Left lung (tissue), 10 donors: ENCODE measurements around the gene ADCY6. TPM values are rescaled to one million over a fixed set of nuclear protein-coding genes. Genes with fewer than 3 reads are reported as not detected.

ENCODE experiments used
- ATAC-seq: fragments of 200-7000 bp; cut with Tn5 transposase; one replicate; pipeline ENCODE4 v1.9.1; 2020; ENCODE audit warnings: moderate library complexity
- DNase-seq, 4 donors: peaks; one replicate each; pipeline ENCODE4 v3.0.0-alpha.2; 2013 to 2020
- H3K27ac ChIP-seq, 2 donors: fragments of 200-600 bp; sonication (generic) in 1 of 2; one replicate each; pipeline versions ENCODE4 v1.5.0 to v1.8.0; 2020 to 2021
- H3K27me3 ChIP-seq, 2 donors: fragments of 200-600 bp; sonication (generic) in 1 of 2; one replicate each; pipeline versions ENCODE4 v1.5.0 to v1.8.0; 2020 to 2021
- H3K36me3 ChIP-seq, 2 donors: fragments of 200-600 bp; sonication (generic) in 1 of 2; one replicate each; pipeline versions ENCODE4 v1.5.0 to v1.8.0; 2020 to 2021
- H3K4me1 ChIP-seq, 2 donors: fragments of 200-600 bp; one replicate each; pipeline ENCODE4 v1.8.0; 2021
- H3K4me3 ChIP-seq, 2 donors: fragments of 200-600 bp; sonication (generic) in 1 of 2; one replicate each; pipeline versions ENCODE4 v1.5.0 to v1.8.0; 2020 to 2021; ENCODE audit warnings: mild to moderate bottlenecking in 1 of 2
- H3K9me3 ChIP-seq, 2 donors: fragments of 200-600 bp; sonication (generic) in 1 of 2; one replicate each; pipeline versions ENCODE4 v1.5.0 to v1.8.0; 2020 to 2021
- intact Hi-C, 2 donors: fragments of 100-400 bp; cut with DNase I; formaldehyde crosslinking; loops; one replicate each; pipeline versions ENCODE4 v1.11.2 to v1.14.2; 2022
- polyA plus RNA-seq, 6 donors: library from polyadenylated mRNA; unstranded; fragments of 120-200 nt; gene quantifications; one replicate each; pipeline ENCODE4 v1.2.1, GENCODE V29; 2013; ENCODE audit not compliant: insufficient read length in 6 of 6
- total RNA-seq, 2 donors: library from RNA; stranded (reverse); fragmentation: NEBNext Ultra II Directional; extraction: Animal tissue kit (Norgen Biotek cat#: 25700); gene quantifications; one replicate each; pipeline ENCODE4 v1.2.1, GENCODE V29; 2021
- TF ChIP-seq, protein P1 (sequence below), 2 donors: fragments of 200-600 bp; sonication (generic) in 1 of 2; IDR thresholded peaks; one replicate each; pipeline versions ENCODE4 v1.5.0 to v1.8.0; 2021; ENCODE audit warnings: antibody characterized with exemption in 2 of 2
- donor health status: DM: no; HTN: yes; CAD: no.
- donor health status: DM: no; HTN: no; CAD: no.

Gene ADCY6
- total and polyA plus RNA-seq, 8 donors = 33.0 to 67.0 (median 56.3) TPM

DNA sequence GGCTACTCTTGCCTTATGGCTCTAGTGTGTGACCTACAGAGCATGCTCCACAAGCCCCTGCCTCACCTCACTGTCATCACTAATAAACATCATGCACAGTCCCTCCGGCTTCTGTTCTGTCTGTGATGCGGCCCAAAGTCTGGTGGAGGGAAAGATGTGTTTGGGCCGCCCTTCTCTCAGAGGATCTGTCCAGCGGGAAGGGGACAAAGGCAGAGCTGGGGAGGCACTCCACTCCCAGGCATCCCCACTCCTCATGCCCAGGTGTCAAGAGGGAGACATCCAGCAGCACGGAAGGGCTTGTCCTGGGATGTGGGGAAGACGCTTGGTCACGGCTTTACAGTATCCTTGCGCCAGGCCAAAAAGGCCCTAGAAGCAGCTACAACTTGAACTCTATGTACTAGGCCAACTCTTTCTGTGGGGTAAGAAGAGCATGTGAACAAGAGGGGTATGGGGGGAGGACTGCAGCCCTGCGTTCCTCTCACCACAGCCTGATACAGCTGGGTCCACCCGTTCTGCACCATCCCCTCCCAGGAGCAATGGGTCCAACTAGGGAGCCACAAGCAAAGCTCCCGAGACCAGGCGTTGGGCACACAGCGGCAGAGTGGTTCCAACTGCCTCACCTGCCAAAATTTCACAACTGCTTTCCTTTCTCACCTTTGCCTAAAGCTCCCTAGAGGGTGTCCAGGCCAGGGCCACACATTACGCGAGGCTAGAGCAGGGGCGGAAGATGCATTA lies 40.1 kb upstream of the ADCY6 start:
- intact Hi-C loops = no loop called here
- no peak for ATAC-seq

DNA sequence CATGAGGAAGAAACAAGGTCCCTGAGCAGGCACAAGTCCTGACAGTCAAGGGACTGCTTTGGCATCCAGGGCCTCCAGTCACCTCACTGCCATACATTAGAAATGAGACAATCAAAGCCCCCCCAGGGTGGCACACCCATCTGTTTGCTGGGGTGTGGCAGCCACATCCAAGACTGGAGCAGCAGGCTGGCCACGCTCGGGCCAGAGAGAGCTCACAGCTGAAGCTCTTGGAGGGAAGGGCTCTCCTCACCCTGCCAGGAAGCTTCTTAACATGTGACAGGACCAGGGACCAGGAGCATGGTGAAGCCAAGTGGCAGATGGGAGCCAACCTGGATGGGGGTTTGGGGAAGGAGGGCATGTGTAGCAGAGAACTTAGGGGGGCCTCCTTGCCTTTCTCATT lies 39.4 kb upstream of the ADCY6 start:
- no peak for ATAC-seq
- intact Hi-C loops = no loop called here
- TF ChIP-seq, protein P1, sequence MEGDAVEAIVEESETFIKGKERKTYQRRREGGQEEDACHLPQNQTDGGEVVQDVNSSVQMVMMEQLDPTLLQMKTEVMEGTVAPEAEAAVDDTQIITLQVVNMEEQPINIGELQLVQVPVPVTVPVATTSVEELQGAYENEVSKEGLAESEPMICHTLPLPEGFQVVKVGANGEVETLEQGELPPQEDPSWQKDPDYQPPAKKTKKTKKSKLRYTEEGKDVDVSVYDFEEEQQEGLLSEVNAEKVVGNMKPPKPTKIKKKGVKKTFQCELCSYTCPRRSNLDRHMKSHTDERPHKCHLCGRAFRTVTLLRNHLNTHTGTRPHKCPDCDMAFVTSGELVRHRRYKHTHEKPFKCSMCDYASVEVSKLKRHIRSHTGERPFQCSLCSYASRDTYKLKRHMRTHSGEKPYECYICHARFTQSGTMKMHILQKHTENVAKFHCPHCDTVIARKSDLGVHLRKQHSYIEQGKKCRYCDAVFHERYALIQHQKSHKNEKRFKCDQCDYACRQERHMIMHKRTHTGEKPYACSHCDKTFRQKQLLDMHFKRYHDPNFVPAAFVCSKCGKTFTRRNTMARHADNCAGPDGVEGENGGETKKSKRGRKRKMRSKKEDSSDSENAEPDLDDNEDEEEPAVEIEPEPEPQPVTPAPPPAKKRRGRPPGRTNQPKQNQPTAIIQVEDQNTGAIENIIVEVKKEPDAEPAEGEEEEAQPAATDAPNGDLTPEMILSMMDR (IDR thresholded peaks at IDR 0.05) = no peak
- Histone ChIP-seq H3K36me3 (peaks cover 0 to 75% of the 10 kb centered on the region in 2 donors), H3K4me1 (no peaks in the 10 kb centered on the region), H3K9me3 (no peaks in the 10 kb centered on the region), H3K27ac (no peak overlapping the region), H3K4me3 (no peak overlapping the region), H3K27me3 (no peaks in the 10 kb centered on the region)
- DNase-seq = no peak

More for the DNA sequence above, 40.1 kb upstream of the ADCY6 start:
- TF ChIP-seq, protein P1 (IDR thresholded peaks at IDR 0.05) = no peak
- no peak overlapping the region for H3K27ac ChIP-seq
- DNase-seq = no peak
- peaks cover 0 to 82% of the 10 kb centered on the region in 2 donors for H3K36me3 ChIP-seq
- no peaks in the 10 kb centered on the region for H3K9me3 ChIP-seq
- H3K4me3 ChIP-seq = no peak overlapping the region
- no peaks in the 10 kb centered on the region for H3K4me1 ChIP-seq
- no peaks in the 10 kb centered on the region for H3K27me3 ChIP-seq

DNA sequence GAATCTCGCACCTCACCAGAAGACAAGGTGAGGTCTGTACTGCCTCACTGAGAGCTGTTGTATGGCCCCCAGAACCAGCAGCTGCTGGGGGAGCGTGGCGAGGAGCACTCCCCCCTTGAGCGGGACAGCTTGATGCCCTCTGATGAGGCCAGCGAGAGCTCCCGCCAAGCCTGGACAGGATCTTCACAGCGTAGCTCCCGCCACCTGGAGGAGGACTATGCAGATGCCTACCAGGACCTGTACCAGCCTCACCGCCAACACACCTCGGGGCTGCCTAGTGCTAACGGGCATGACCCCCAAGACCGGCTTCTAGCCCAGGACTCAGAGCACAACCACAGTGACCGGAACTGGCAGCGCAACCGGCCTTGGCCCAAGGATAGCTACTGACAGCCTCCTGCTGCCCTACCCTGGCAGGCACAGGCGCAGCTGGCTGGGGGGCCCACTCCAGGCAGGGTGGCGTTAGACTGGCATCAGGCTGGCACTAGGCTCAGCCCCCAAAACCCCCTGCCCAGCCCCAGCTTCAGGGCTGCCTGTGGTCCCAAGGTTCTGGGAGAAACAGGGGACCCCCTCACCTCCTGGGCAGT lies 38.7 kb upstream of the ADCY6 start:
- Histone ChIP-seq H3K27ac (no peak overlapping the region), H3K36me3 (peaks cover 0 to 68% of the 10 kb centered on the region in 2 donors), H3K9me3 (no peaks in the 10 kb centered on the region), H3K27me3 (no peaks in the 10 kb centered on the region), H3K4me3 (no peak overlapping the region), H3K4me1 (no peaks in the 10 kb centered on the region)
- intact Hi-C loops = no loop called here
- ATAC-seq = no peak
- TF ChIP-seq, protein P1 (IDR thresholded peaks at IDR 0.05) = no peak
- no peak for DNase-seq

DNA sequence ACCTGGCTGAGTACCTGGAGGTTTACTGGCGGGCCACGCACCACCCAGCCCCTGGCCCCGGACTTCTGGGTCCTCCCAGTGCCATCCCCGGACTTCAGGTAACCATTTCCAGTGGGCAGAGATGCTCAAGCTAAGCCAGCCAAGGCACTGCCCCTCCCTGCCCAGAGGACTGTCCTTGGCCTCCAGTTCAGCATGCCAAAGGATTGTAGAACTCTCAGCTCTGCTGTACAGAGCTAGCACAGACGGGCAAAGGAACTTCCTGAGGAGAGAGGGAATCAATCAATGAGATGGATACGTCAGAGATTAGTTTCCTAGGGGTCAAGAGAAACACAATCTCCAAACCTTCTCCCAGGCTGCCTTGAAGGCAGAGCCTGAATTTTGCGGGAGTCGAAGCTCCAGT lies 38.1 kb upstream of the ADCY6 start:
- Histone ChIP-seq H3K4me1 (no peaks in the 10 kb centered on the region), H3K9me3 (no peaks in the 10 kb centered on the region), H3K27ac (no peak overlapping the region), H3K36me3 (peaks cover 0 to 62% of the 10 kb centered on the region in 2 donors), H3K4me3 (no peak overlapping the region), H3K27me3 (no peaks in the 10 kb centered on the region)
- intact Hi-C loops = no loop called here
- ATAC-seq (no peak), DNase-seq (no peak)
- TF ChIP-seq, protein P1 (IDR thresholded peaks at IDR 0.05) = no peak

DNA sequence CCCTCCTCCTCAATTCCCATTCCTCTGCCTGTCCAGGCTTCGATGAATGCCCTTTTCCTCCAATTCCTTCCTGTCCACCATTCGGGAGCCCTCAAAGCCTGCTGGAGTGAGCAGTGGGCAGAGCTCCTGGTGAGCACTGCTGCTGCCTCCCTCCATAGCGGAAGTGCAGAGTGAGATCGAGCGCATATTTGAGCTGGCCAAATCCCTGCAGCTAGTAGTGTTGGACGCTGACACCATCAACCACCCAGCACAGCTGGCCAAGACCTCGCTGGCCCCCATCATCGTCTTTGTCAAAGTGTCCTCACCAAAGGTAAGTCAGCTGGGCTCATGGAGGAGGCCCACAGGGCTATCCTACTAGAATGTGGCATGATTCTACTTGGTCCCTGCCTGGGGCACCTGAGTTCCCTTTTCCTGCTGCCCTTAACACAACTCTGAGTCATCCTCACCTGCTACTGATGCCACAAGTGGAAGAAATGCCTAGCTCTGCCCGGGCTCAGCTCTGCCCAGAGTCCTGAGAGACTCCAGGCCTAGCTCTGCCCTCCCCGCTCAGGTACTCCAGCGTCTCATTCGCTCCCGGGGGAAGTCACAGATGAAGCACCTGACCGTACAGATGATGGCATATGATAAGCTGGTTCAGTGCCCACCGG lies 37.4 kb upstream of the ADCY6 start:
- H3K27me3 ChIP-seq = no peaks in the 10 kb centered on the region
- H3K27ac ChIP-seq = no peak overlapping the region
- no peaks in the 10 kb centered on the region for H3K9me3 ChIP-seq
- H3K4me3 ChIP-seq = no peak overlapping the region
- no peaks in the 10 kb centered on the region for H3K4me1 ChIP-seq
- TF ChIP-seq, protein P1 (IDR thresholded peaks at IDR 0.05) = no peak
- ATAC-seq (peak; percentile 4), DNase-seq (no peak)
- H3K36me3 ChIP-seq = peaks cover 0 to 55% of the 10 kb centered on the region in 2 donors
- intact Hi-C loops = no loop called here
